HTR-8/SVneo (cell line): ENCODE measurements around the gene SLC28A1.
"Not testable (repeated sequence)": the region's sequence is repeated elsewhere in the genome, so short reads cannot be mapped to it uniquely, and the experiment has no call there.

ENCODE experiments used
- DNase-seq: peaks from one replicate; pipeline ENCODE4 v3.0.0; 2011; ENCODE audit warnings: low spot score, mixed read lengths; ENCODE audit not compliant: insufficient read length
- FAIRE-seq: peaks from 2 replicates; lab custom pipeline; 2011; peaks lifted over from hg19 to GRCh38; lab: Jason Lieb, UNC

The SLC28A1 gene, protein sequence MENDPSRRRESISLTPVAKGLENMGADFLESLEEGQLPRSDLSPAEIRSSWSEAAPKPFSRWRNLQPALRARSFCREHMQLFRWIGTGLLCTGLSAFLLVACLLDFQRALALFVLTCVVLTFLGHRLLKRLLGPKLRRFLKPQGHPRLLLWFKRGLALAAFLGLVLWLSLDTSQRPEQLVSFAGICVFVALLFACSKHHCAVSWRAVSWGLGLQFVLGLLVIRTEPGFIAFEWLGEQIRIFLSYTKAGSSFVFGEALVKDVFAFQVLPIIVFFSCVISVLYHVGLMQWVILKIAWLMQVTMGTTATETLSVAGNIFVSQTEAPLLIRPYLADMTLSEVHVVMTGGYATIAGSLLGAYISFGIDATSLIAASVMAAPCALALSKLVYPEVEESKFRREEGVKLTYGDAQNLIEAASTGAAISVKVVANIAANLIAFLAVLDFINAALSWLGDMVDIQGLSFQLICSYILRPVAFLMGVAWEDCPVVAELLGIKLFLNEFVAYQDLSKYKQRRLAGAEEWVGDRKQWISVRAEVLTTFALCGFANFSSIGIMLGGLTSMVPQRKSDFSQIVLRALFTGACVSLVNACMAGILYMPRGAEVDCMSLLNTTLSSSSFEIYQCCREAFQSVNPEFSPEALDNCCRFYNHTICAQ

GRCh38 chr15:84883916-84884781 lies at the start of gene SLC28A1:
SLC28A1 (plus strand) TSS chr15:84884662; CDS start chr15:84887761, 3,099 bp downstream.
- no peak for DNase-seq
- FAIRE-seq, result no peak

DNA sequence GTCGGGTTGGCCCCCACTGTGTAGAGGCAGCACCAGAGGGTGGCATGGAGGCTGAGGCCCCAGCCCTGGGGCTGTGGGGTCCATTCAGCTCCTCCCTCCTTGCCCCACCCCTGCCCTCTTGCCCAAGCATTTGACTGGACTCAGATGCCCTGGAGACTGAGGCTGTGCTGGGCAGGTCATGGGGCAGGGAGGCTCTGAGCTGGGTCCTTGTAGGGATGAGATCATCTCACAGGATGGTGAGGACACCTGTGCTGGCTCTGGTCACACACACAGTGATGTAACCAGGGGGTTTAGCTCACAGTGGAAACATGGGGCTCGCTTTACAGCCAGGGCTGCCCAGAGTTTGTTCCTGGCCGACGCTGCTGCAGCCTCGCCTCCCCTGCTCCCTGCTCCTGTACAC lies 49.5 kb upstream of the SLC28A1 start:
- DNase-seq (no peak), FAIRE-seq (no peak)

GRCh38 chr15:84835661-84836337 lies 48.7 kb upstream of the SLC28A1 start:
- FAIRE-seq, result no peak
- DNase-seq, result no peak

DNA sequence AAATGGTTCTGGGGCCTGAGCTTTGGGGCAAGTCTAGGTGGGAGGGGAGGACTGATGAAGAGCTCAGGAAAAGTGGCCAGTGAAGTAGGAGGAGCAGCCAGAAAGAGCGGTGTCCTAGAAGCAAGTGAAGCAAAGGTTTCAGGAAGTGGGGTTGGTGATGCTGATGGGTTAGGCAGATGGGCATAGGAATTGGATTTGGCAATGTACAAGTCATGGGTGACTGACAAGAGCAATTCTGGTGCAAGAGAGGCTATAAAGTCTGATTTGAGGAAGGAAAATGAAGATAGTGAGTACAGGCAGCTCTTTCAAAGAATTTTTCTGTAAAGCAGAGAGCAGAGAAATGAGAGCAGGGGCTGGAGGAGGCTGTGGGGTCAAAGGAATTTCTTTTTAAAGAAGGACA lies 47.6 kb upstream of the SLC28A1 start:
- FAIRE-seq, result no peak
- no peak for DNase-seq

- DNase-seq, result no peak
- FAIRE-seq, result no peak
Measured at GRCh38 chr15:84839714-84840113, 44.7 kb upstream of the SLC28A1 start.

GRCh38 chr15:84840255-84840654 lies 44.2 kb upstream of the SLC28A1 start:
- FAIRE-seq, result no peak
- no peak for DNase-seq

- no peak for DNase-seq
- FAIRE-seq, result no peak
Measured at GRCh38 chr15:84840741-84841429, 43.6 kb upstream of the SLC28A1 start.

- DNase-seq (no peak), FAIRE-seq (no peak)
Measured at GRCh38 chr15:84842781-84843180, 41.7 kb upstream of the SLC28A1 start.

DNA sequence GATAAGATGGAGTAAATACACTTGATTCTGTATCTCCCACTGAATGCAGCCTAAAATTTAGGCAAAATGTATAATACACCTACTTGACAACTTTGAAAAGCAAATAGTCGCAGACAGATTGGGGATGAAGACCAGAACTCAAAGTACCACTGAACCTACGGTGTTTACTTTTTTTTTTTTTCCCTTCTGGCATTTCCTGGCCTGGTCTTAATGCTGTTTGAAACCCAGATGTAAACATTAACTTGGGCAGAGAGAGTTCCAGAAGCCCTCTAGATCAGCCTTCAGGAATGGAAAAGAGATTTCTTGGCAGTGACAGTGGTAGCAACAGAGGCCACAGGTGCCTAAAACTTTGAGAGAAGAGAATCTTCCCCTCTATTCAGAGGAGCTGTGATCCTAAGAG lies 39.5 kb upstream of the SLC28A1 start:
- FAIRE-seq, result no peak

DNA sequence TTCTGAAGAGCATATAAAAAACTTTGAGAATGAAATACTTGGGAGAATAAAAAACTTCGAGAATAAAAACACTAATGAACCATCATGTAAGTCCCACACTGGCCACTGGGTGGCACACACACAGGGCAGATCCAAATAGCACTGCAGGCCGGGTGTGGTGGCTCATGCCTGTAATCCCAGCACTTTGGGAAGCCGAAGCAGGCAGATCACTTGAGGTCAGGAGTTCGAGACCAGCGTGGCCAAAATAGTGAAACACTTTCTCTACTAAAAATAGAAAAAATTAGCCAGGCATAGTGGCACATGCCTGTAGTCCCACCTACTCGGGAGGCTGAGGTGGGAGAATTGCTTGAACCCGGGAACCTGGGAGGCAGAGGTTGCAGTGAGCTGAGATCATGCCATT lies 38.8 kb upstream of the SLC28A1 start:
- DNase-seq, result peak; percentile 31
- FAIRE-seq, result not testable (repeated sequence)

More for the DNA sequence above, 39.5 kb upstream of the SLC28A1 start:
- DNase-seq, result no peak

DNA sequence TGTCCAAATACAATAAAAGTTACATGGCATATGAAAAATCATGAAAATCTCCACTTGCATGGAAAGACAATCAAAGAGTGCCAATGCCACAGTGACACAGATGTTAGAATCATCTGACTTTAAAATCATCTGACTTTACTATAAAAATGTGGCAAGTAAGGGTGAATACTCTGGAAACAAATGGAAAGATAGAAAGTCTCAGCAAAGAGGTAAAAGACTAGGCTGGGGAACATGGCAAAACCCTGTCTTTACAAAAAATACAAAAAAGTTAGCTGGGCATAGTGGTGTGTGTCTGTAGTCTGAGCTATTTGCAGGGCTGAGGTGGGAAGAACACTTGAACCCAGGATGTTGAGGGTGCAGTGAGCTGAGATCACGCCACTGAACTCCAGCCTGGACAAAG lies 38.2 kb upstream of the SLC28A1 start:
- FAIRE-seq (no peak), DNase-seq (no peak)

DNA sequence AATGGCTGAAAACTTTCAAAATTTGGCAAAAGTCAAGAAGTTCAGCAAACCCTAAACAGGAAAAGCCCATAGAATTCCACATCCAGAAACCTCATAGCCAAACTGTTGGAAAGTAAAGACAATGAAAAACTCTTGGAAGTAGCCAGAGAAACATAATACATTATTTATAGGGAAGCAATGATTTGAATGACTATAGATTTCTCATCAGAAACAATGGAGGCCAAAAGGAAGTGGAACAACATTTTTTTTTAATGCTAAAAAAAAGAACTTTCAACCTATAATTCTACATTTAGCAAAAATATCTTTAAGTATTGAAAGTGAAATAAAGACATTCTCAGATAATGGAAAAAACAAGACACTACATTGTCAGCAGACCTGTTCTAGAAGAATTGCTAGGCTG lies 37.1 kb upstream of the SLC28A1 start:
- DNase-seq (no peak), FAIRE-seq (no peak)

DNA sequence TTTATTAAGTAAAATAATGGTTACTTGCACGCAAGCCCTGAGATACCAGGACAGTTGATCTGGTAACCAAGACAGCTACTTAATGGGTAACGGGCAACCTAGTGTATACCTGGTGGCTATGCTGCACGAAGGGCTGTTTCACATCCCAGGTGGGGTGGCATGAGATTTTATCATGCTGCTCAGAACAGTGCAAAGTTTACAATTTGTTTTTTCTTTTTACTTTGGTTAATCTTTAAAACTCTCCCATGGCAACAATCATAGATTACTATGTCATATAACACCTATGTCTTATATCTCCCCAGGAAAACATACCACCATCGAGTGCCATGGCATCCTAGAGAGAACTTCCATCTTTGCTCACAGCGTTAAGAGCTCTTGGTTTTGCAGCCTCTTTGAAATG lies 32.2 kb upstream of the SLC28A1 start:
- no peak for FAIRE-seq
- no peak for DNase-seq

GRCh38 chr15:84855136-84855535 lies 29.3 kb upstream of the SLC28A1 start:
- DNase-seq (no peak), FAIRE-seq (no peak)

DNA sequence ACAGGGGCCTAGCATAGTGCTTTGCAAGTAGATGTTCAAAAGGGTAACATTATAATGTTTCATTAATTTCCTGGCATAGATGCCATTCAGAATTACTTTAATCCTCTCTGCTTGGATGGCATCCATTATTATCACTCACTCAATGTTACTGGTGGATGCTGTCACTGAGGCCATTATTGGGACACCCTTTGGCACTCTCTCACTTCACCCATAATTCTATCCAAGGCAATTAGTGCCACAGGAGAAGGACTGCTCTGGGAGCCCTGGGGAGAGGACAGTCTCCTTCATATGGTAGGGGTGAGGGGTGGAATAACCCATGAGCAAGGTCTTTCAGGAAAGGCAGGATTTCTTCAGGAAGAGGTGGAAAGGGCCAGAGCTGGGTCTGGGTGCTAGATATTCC lies 28.7 kb upstream of the SLC28A1 start:
- DNase-seq (no peak), FAIRE-seq (no peak)

GRCh38 chr15:84856731-84857417 lies 27.6 kb upstream of the SLC28A1 start:
- no peak for FAIRE-seq
- no peak for DNase-seq

- FAIRE-seq (no peak), DNase-seq (no peak)
Measured at GRCh38 chr15:84857418-84858004, 27.0 kb upstream of the SLC28A1 start.

GRCh38 chr15:84858231-84858630 lies 26.2 kb upstream of the SLC28A1 start:
- FAIRE-seq, result no peak

DNA sequence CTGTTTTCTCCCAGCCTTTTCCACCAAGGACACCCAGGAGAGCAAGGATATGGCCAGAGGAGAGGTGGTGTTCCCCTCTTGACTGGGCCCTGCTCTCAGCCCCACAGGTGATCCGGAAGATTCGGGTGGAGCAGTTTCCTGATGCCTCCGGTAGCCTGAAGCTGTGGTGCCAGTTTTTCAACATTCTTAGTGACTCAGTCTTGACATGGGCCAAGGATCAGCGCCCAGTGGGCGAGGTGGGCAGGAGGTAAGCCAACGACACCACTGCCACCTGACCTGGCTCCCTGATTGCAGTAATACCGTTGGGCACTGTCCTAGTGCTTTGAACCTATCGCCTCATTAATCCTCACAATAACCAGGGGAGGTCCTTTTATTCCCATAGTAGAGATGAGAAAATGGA lies 25.3 kb upstream of the SLC28A1 start:
- FAIRE-seq, result no peak
- no peak for DNase-seq

More at GRCh38 chr15:84858231-84858630, 26.2 kb upstream of the SLC28A1 start:
- DNase-seq, result no peak
